H1 (cell line): ENCODE results near the gene AADAC. TPM values are rescaled to one million over a fixed set of nuclear protein-coding genes. Genes with fewer than 3 reads are reported as not detected.

Source experiments
- CTCF ChIA-PET: fragments of 300-600 bp; sonication (Branson Sonifier 250); formaldehyde crosslinking; loops from one replicate; lab custom pipeline; 2021; ENCODE audit not compliant: partially characterized antibody; lab: Charles Lee
- POLR2A ChIA-PET: fragments of 300-600 bp; sonication (Branson Sonifier 250); formaldehyde crosslinking; loops from one replicate; lab custom pipeline; 2021; ENCODE audit warnings: inconsistent platforms; ENCODE audit not compliant: partially characterized antibody; lab: Charles Lee
- DNase-seq, 2 experiments: peaks; one replicate each; pipeline versions ENCODE4 v3.0.0 to v3.0.0-alpha.2; 2010 to 2022; ENCODE audit warnings: low spot score in 2 of 2, low read depth in 1 of 2, mixed read lengths in 1 of 2
- FAIRE-seq: peaks from 2 replicates; lab custom pipeline; 2011; peaks lifted over from hg19 to GRCh38; lab: Jason Lieb, UNC
- H2AFZ ChIP-seq: 2 replicates; pipeline ENCODE4 v1.8.1; 2012; ENCODE audit warnings: low read length, inconsistent platforms
- H2AK5ac ChIP-seq: 2 replicates; pipeline ENCODE4 v1.6.1; 2013; ENCODE audit warnings: low read depth, low read length
- H2BK120ac ChIP-seq: replicated peaks from 2 replicates; pipeline ENCODE3; 2013; ENCODE audit warnings: low read depth, low read length, inconsistent platforms
- H2BK12ac ChIP-seq: 2 replicates; pipeline ENCODE4 v1.6.1; 2013; ENCODE audit warnings: low read depth, low read length
- H2BK15ac ChIP-seq: 2 replicates; pipeline ENCODE4 v1.6.1; 2013; ENCODE audit warnings: low read length
- H2BK20ac ChIP-seq: 2 replicates; pipeline ENCODE4 v1.6.1; 2013; ENCODE audit warnings: low read length
- H2BK5ac ChIP-seq: 2 replicates; pipeline ENCODE4 v1.6.1; 2013; ENCODE audit warnings: low read depth, low read length
- H3K14ac ChIP-seq: 2 replicates; pipeline ENCODE4 v1.6.1; 2013; ENCODE audit warnings: inconsistent platforms; ENCODE audit not compliant: insufficient read length
- H3K18ac ChIP-seq: 2 replicates; pipeline ENCODE4 v1.6.1; 2013; ENCODE audit warnings: low read length; ENCODE audit errors: extremely low read depth
- H3K23ac ChIP-seq: 2 replicates; pipeline ENCODE4 v1.6.1; 2013; ENCODE audit warnings: inconsistent platforms; ENCODE audit not compliant: insufficient read length
- H3K23me2 ChIP-seq: 2 replicates; pipeline ENCODE4 v1.6.1; 2013; ENCODE audit warnings: low read depth, low read length
- H3K27ac ChIP-seq: 2 replicates; pipeline ENCODE4 v1.6.1; 2011; ENCODE audit warnings: low read depth, low read length, inconsistent platforms
- H3K27me3 ChIP-seq, 4 experiments: replicated peaks in 1 of 4; 1 replicate in 1 of 4; 2 replicates in 3 of 4; pipeline versions ENCODE4 v1.6.1 to v1.8.1; 2011 to 2013; ENCODE audit warnings: low read length in 3 of 4, mild to moderate bottlenecking in 3 of 4, inconsistent platforms in 2 of 4, mixed read lengths in 2 of 4, moderate library complexity in 1 of 4; ENCODE audit not compliant: control insufficient read depth in 3 of 4, insufficient read depth in 3 of 4; ENCODE audit errors: extremely low read depth in 1 of 4
- H3K36me3 ChIP-seq, 4 experiments: 2 replicates each; pipeline versions ENCODE4 v1.6.1 to v1.8.1; 2011 to 2013; ENCODE audit warnings: mild to moderate bottlenecking in 4 of 4, low read length in 3 of 4, moderate library complexity in 2 of 4, control low read depth in 1 of 4, inconsistent platforms in 1 of 4; ENCODE audit not compliant: insufficient read depth in 4 of 4, control insufficient read depth in 2 of 4
- H3K4ac ChIP-seq: replicated peaks from 2 replicates; pipeline ENCODE3; 2013; ENCODE audit warnings: low read length, low read depth, mixed read lengths, inconsistent platforms; ENCODE audit not compliant: insufficient read length
- H3K4me1 ChIP-seq, 4 experiments: replicated peaks in 1 of 4; 1 replicate in 1 of 4; 2 replicates in 3 of 4; pipeline versions ENCODE4 v1.6.1 to v1.8.1; 2011 to 2013; ENCODE audit warnings: low read length in 3 of 4, inconsistent platforms in 2 of 4, mixed read lengths in 1 of 4; ENCODE audit not compliant: insufficient read depth in 4 of 4, control insufficient read depth in 3 of 4
- H3K4me2 ChIP-seq, 2 experiments: 2 replicates each; pipeline versions ENCODE4 v1.6.1 to v1.8.1; 2011 to 2013; ENCODE audit warnings: low read depth in 2 of 2, low read length in 2 of 2, control low read depth in 1 of 2, inconsistent platforms in 1 of 2, mild to moderate bottlenecking in 1 of 2; ENCODE audit not compliant: insufficient read depth in 1 of 2
- H3K4me3 ChIP-seq, 4 experiments: fragments of 200-600, 300-600 bp in 1 of 4; sonication (generic), shearing (Covaris generic), sonication (Bioruptor Twin) in 1 of 4; 2 replicates each; pipeline versions ENCODE4 v1.5.1 to v1.8.1; 2011 to 2016; ENCODE audit warnings: low read length in 4 of 4, low read depth in 3 of 4, control low read depth in 2 of 4, inconsistent platforms in 2 of 4, mild to moderate bottlenecking in 2 of 4, mixed read lengths in 1 of 4, moderate library complexity in 1 of 4; ENCODE audit not compliant: insufficient read depth in 2 of 4; ENCODE audit errors: extremely low read depth in 1 of 4
- H3K56ac ChIP-seq: replicated peaks from 2 replicates; pipeline ENCODE3; 2013; ENCODE audit warnings: low read depth, mild to moderate bottlenecking, mixed read lengths, low read length, inconsistent platforms; ENCODE audit not compliant: insufficient read length
- H3K79me1 ChIP-seq: 2 replicates; pipeline ENCODE4 v1.6.1; 2013; ENCODE audit warnings: low read depth, low read length, control low read depth
- H3K79me2 ChIP-seq, 2 experiments: 2 replicates each; pipeline versions ENCODE4 v1.6.1 to v1.8.1; 2012 to 2013; ENCODE audit warnings: low read length in 2 of 2, mild to moderate bottlenecking in 2 of 2, inconsistent platforms in 1 of 2; ENCODE audit not compliant: insufficient read depth in 2 of 2, control insufficient read depth in 1 of 2
- H3K9ac ChIP-seq, 4 experiments: replicated peaks in 1 of 4; 1 replicate in 1 of 4; 2 replicates in 3 of 4; pipeline versions ENCODE4 v1.6.1 to v1.8.1; 2011 to 2013; ENCODE audit warnings: low read depth in 3 of 4, low read length in 3 of 4, control low read depth in 2 of 4, mild to moderate bottlenecking in 2 of 4, moderate library complexity in 2 of 4, inconsistent platforms in 1 of 4; ENCODE audit errors: extremely low read depth in 1 of 4
- H3K9me3 ChIP-seq, 2 experiments: 2 replicates each; pipeline versions ENCODE4 v1.6.1 to v1.8.1; 2012 to 2013; ENCODE audit warnings: mild to moderate bottlenecking in 2 of 2, moderate library complexity in 2 of 2, control low read depth in 1 of 2, inconsistent platforms in 1 of 2, low read depth in 1 of 2, low read length in 1 of 2, mixed read lengths in 1 of 2; ENCODE audit not compliant: insufficient read depth in 2 of 2
- H4K20me1 ChIP-seq, 2 experiments: replicated peaks in 1 of 2; 2 replicates each; pipeline versions ENCODE3 to v1.8.1; 2011 to 2013; ENCODE audit warnings: inconsistent platforms in 2 of 2, low read length in 2 of 2, mild to moderate bottlenecking in 1 of 2; ENCODE audit not compliant: insufficient read depth in 2 of 2, control insufficient read depth in 1 of 2
- H4K5ac ChIP-seq: 2 replicates; pipeline ENCODE4 v1.6.1; 2013; ENCODE audit warnings: low read length, low read depth, mixed read lengths, inconsistent platforms; ENCODE audit not compliant: insufficient read length
- H4K8ac ChIP-seq: 2 replicates; pipeline ENCODE4 v1.8.0; 2013; ENCODE audit warnings: mild to moderate bottlenecking, moderate library complexity, low read length, inconsistent platforms; ENCODE audit not compliant: insufficient read depth; ENCODE audit errors: extremely low read depth
- H4K91ac ChIP-seq: replicated peaks from 2 replicates; pipeline ENCODE3; 2013; ENCODE audit warnings: low read length, mixed read lengths, inconsistent platforms; ENCODE audit not compliant: insufficient read length
- BACH1 ChIP-seq: IDR thresholded peaks from 2 replicates; pipeline ENCODE4 v1.6.1; 2012; ENCODE audit warnings: low read length, improper control_type of control experiment
- BRCA1 ChIP-seq: IDR thresholded peaks from 2 replicates; pipeline ENCODE4 v1.6.1; 2012; ENCODE audit warnings: low read depth, low read length, improper control_type of control experiment
- CBX5 ChIP-seq: fragments of 300-800, 300-1000 bp; sonication (generic); IDR thresholded peaks from 2 replicates; pipeline ENCODE4 v1.7.1; 2016; ENCODE audit warnings: antibody characterized with exemption, low read length, low read depth
- NANOG ChIP-seq: IDR thresholded peaks from 2 replicates; pipeline ENCODE4 v1.6.1; 2011; ENCODE audit warnings: low read length, low read depth, mild to moderate bottlenecking, inconsistent platforms; ENCODE audit not compliant: insufficient read depth, poor library complexity, severe bottlenecking
- POU5F1 ChIP-seq: IDR thresholded peaks from 2 replicates; pipeline ENCODE4 v1.6.1; 2011; ENCODE audit warnings: low read depth, mild to moderate bottlenecking, low read length, moderate library complexity
- RBBP5 ChIP-seq: IDR thresholded peaks from 2 replicates; pipeline ENCODE4 v1.7.1; 2012; ENCODE audit warnings: low read depth, mild to moderate bottlenecking, inconsistent platforms, low read length, moderate library complexity, borderline replicate concordance
- SAP30 ChIP-seq: fragments of 300-600 bp; sonication (generic); IDR thresholded peaks from 2 replicates; pipeline ENCODE4 v1.7.1; 2012; ENCODE audit warnings: low read length, moderate library complexity, mild to moderate bottlenecking, inconsistent platforms; ENCODE audit not compliant: insufficient read depth, insufficient replicate concordance
- SIN3A ChIP-seq, 2 experiments: IDR thresholded peaks in 1 of 2; conservative IDR thresholded peaks in 1 of 2; 2 replicates each; pipeline ENCODE4 v1.6.1; 2011 to 2012; ENCODE audit warnings: low read length in 2 of 2, improper control_type of control experiment in 1 of 2, low read depth in 1 of 2, mild to moderate bottlenecking in 1 of 2
- SP4 ChIP-seq: IDR thresholded peaks from 2 replicates; pipeline ENCODE4 v1.6.1; 2012; ENCODE audit warnings: low read length, inconsistent platforms
- TAF1 ChIP-seq: IDR thresholded peaks from 2 replicates; pipeline ENCODE4 v1.6.1; 2011; ENCODE audit warnings: mild to moderate bottlenecking, low read depth, low read length
- ZNF274 ChIP-seq: IDR thresholded peaks from 2 replicates; pipeline ENCODE4 v1.7.0; 2012; ENCODE audit warnings: low read length, borderline replicate concordance; ENCODE audit errors: extremely low read depth
- WGBS, 2 experiments: shearing (Covaris generic) in 1 of 2; methylation state at CpG; one replicate each; pipeline versions ENCODE4 v1.1.6 to v1.1.7; 2013 to 2015; ENCODE audit warnings: low lambda C conversion rate in 2 of 2, mixed read lengths in 2 of 2, inconsistent platforms in 1 of 2, low coverage in 1 of 2, missing lambda C conversion rate in 1 of 2; ENCODE audit not compliant: insufficient replicate concordance in 2 of 2, insufficient coverage in 1 of 2, insufficient read length in 1 of 2; ENCODE audit errors: extremely low coverage in 1 of 2, missing lambda C conversion rate in 1 of 2; 5-methylcytosine and 5-hydroxymethylcytosine counted together
- polyA plus RNA-seq, 7 experiments: library from polyadenylated mRNA; depleted of rRNA in 3 of 7; stranded (reverse) in 5 of 7; unstranded in 2 of 7; fragments of >200 nt in 5 of 7; fragments of 200-250 nt in 2 of 7; gene quantifications; 1 replicate in 5 of 7; 2 replicates in 1 of 7; 4 replicates in 1 of 7; pipeline versions ENCODE4 v1.2.1 to v1.2.3, GENCODE V29; 2011 to 2013; ENCODE audit warnings: missing spikeins in 2 of 7, mixed read lengths in 2 of 7
- total RNA-seq: library from RNA; stranded (reverse); fragmentation: NEBNext Ultra II Directional; extraction: Animal tissue kit (Norgen Biotek cat#: 25700); gene quantifications from 2 replicates; pipeline ENCODE4 v1.2.1, GENCODE V29; 2021
- TF ChIP-seq, protein P1 (sequence below): IDR thresholded peaks from 2 replicates; pipeline ENCODE4 v1.6.1; 2012; ENCODE audit warnings: inconsistent platforms
- TF ChIP-seq, protein P2 (sequence below): IDR thresholded peaks from 2 replicates; pipeline ENCODE4 v1.6.1; 2011; ENCODE audit warnings: low read length, improper control_type of control experiment

Gene AADAC
- total and polyA plus RNA-seq, 2 of the 8 experiments (the other 6 are each of a cell fraction or from before 2014, with no cell fraction given) = not detected

GRCh38 chr3:151800431-151800830 is 13.5 kb upstream of the AADAC start:
- Histone ChIP-seq H3K9ac (no peak overlapping the region), H2AFZ (peak overlapping the region; percentile 10; the same call in 1 of the 2 replicates), H3K4me3 (no peak overlapping the region), H2AK5ac (no peak overlapping the region), H3K56ac (no peak overlapping the region), H4K20me1 (no peaks in the 10 kb centered on the region), H3K27ac (no peak overlapping the region), H3K79me1 (no peaks in the 10 kb centered on the region), H3K79me2 (no peaks in the 10 kb centered on the region), H4K5ac (no peak overlapping the region), H3K14ac (no peak overlapping the region), H2BK12ac (no peak overlapping the region), H3K18ac (no peak overlapping the region), H2BK5ac (no peak overlapping the region), H2BK20ac (no peak overlapping the region), H3K4ac (no peak overlapping the region), H3K36me3 (no peaks in the 10 kb centered on the region), H3K23me2 (no peaks in the 10 kb centered on the region), H3K27me3 (no peaks in the 10 kb centered on the region), H3K23ac (no peak overlapping the region), H2BK120ac (no peak overlapping the region), H3K4me1 (no peaks in the 10 kb centered on the region), H3K9me3 (no peaks in the 10 kb centered on the region), H4K8ac (no peak overlapping the region), H4K91ac (no peak overlapping the region), H2BK15ac (no peak overlapping the region), H3K4me2 (no peak overlapping the region)
- POLR2A ChIA-PET = no interaction called here
- DNase-seq = no peak
- FAIRE-seq = no peak
- WGBS, 2 experiments = 66% methylated on average over 2 of the region's 2 CpGs; no CpG with 5 or more reads in 1 of the 2 experiments
- CTCF ChIA-PET = interaction anchor here (1.1 to 1.4 kb wide), 2 partner anchors 125 to 363 kb away, joined by 4 to 5 read pairs; no protein-coding TSS in a partner anchor
- TF ChIP-seq BRCA1 (no peak), NANOG (no peak), POU5F1 (no peak), SIN3A (conservative IDR thresholded peaks at IDR 0.05 in 1 of 2, IDR thresholded peaks at IDR 0.05 in 1 of 2; ENCODE audit: low read depth in 1 of 2, low read length in 2 of 2) (no peak), CBX5 (no peak), SAP30 (no peak), TAF1 (no peak), BACH1 (no peak), ZNF274 (no peak), SP4 (no peak), RBBP5 (no peak)
- TF ChIP-seq, protein P1, sequence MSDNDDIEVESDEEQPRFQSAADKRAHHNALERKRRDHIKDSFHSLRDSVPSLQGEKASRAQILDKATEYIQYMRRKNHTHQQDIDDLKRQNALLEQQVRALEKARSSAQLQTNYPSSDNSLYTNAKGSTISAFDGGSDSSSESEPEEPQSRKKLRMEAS = no peak
- TF ChIP-seq, protein P2, sequence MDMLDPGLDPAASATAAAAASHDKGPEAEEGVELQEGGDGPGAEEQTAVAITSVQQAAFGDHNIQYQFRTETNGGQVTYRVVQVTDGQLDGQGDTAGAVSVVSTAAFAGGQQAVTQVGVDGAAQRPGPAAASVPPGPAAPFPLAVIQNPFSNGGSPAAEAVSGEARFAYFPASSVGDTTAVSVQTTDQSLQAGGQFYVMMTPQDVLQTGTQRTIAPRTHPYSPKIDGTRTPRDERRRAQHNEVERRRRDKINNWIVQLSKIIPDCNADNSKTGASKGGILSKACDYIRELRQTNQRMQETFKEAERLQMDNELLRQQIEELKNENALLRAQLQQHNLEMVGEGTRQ = no peak
